ENCODE measurements around the gene NAGS. TPM values are rescaled to one million over a fixed set of nuclear protein-coding genes. Genes with fewer than 3 reads are reported as not detected.

Gene NAGS
- total RNA-seq, 2 donors from 2014 or later: 1.7 to 4.5 TPM

- no peaks in the 10 kb centered on the region for H3K9me3 ChIP-seq
- DNase-seq (ENCODE audit: low spot score): no peak
- H3K27me3 ChIP-seq: peaks cover 0 to 21% of the 10 kb centered on the region in 2 donors
- peaks cover 0 to 31% of the 10 kb centered on the region in 2 donors for H3K4me1 ChIP-seq
- no peak overlapping the region for H3K4me3 ChIP-seq
- no peaks in the 10 kb centered on the region for H3K36me3 ChIP-seq
- no peak overlapping the region for H3K27ac ChIP-seq
- no peak for TF ChIP-seq CTCF (IDR thresholded peaks at IDR 0.05)
Measured at GRCh38 chr17:44002141-44002848, 2.1 kb upstream of the NAGS start.

GRCh38 chr17:44004761-44005526 is 522 bp downstream of the NAGS start:
- Histone ChIP-seq H3K27me3 (peaks cover 0 to 21% of the 10 kb centered on the region in 2 donors), H3K36me3 (no peaks in the 10 kb centered on the region), H3K4me1 (peaks cover 0 to 45% of the 10 kb centered on the region in 2 donors), H3K27ac (peak overlapping the region in 1 of 2 donors; percentile 37), H3K9me3 (no peaks in the 10 kb centered on the region), H3K4me3 (peak overlapping the region; percentile 50 to 67)
- no peak for DNase-seq (ENCODE audit: low spot score)
- TF ChIP-seq CTCF (IDR thresholded peaks at IDR 0.05): no peak

GRCh38 chr17:44005527-44006271 is 1.3 kb downstream of the NAGS start:
- Histone ChIP-seq H3K27me3 (peaks cover 0 to 21% of the 10 kb centered on the region in 2 donors), H3K4me1 (peaks cover 0 to 45% of the 10 kb centered on the region in 2 donors), H3K36me3 (no peaks in the 10 kb centered on the region), H3K9me3 (no peaks in the 10 kb centered on the region), H3K27ac (peak overlapping the region; percentile 62 to 73), H3K4me3 (peak overlapping the region; percentile 50 to 67)
- no peak for DNase-seq (ENCODE audit: low spot score)
- peak in 1 of 2 donors; percentile 43 for TF ChIP-seq CTCF (IDR thresholded peaks at IDR 0.05)

- no peaks in the 10 kb centered on the region for H3K36me3 ChIP-seq
- H3K4me1 ChIP-seq: peaks cover 0 to 48% of the 10 kb centered on the region in 2 donors
- no peak for TF ChIP-seq CTCF (IDR thresholded peaks at IDR 0.05)
- H3K9me3 ChIP-seq: no peaks in the 10 kb centered on the region
- no peak for DNase-seq (ENCODE audit: low spot score)
- peaks cover 0 to 21% of the 10 kb centered on the region in 2 donors for H3K27me3 ChIP-seq
- peak overlapping the region; percentile 62 to 73 for H3K27ac ChIP-seq
- H3K4me3 ChIP-seq: peak overlapping the region; percentile 50 to 67
Measured at GRCh38 chr17:44006272-44006597, 1.8 kb downstream of the NAGS start.

GRCh38 chr17:44006598-44007345 is 2.4 kb downstream of the NAGS start:
- no peaks in the 10 kb centered on the region for H3K36me3 ChIP-seq
- peak overlapping the region; percentile 50 to 67 for H3K4me3 ChIP-seq
- peaks cover 0 to 54% of the 10 kb centered on the region in 2 donors for H3K4me1 ChIP-seq
- peaks cover 0 to 21% of the 10 kb centered on the region in 2 donors for H3K27me3 ChIP-seq
- peak overlapping the region; percentile 62 to 73 for H3K27ac ChIP-seq
- peak; percentile 98 for DNase-seq (ENCODE audit: low spot score)
- TF ChIP-seq CTCF (IDR thresholded peaks at IDR 0.05): peak; percentile 37 to 71
- H3K9me3 ChIP-seq: no peaks in the 10 kb centered on the region
